WTC11 (cell line): ENCODE measurements around the gene CARMIL1.

Source experiments
- ARID4B ChIP-seq: sonication (generic); formaldehyde crosslinking; IDR thresholded peaks from 2 replicates; pipeline ENCODE4 v1.8.0; 2023; ENCODE audit warnings: missing genetic modification reagents, mild to moderate bottlenecking, borderline replicate concordance
- ATF6 ChIP-seq: sonication (generic); formaldehyde crosslinking; IDR thresholded peaks from 2 replicates; pipeline ENCODE4 v1.8.1; 2023; ENCODE audit warnings: mild to moderate bottlenecking, missing genetic modification reagents
- CTCF ChIP-seq: fragments of 200-600 bp; IDR thresholded peaks from 2 replicates; pipeline ENCODE4 v1.8.0; 2022; ENCODE audit warnings: antibody characterized with exemption
- MAX ChIP-seq: sonication (generic); formaldehyde crosslinking; IDR thresholded peaks from 2 replicates; pipeline ENCODE4 v1.8.0; 2022; ENCODE audit warnings: mild to moderate bottlenecking, missing genetic modification reagents
- NR1H2 ChIP-seq: sonication (generic); formaldehyde crosslinking; IDR thresholded peaks from 2 replicates; pipeline ENCODE4 v1.9.0; 2021; ENCODE audit warnings: mild to moderate bottlenecking, moderate library complexity, missing genetic modification reagents
- SP1 ChIP-seq: sonication (generic); formaldehyde crosslinking; conservative IDR thresholded peaks from 2 replicates; pipeline ENCODE4 v1.8.1; 2022; ENCODE audit warnings: missing genetic modification reagents
- TEAD4 ChIP-seq: sonication (generic); formaldehyde crosslinking; IDR thresholded peaks from 2 replicates; pipeline ENCODE4 v1.8.0; 2022; ENCODE audit warnings: mild to moderate bottlenecking, missing genetic modification reagents

- no peak for TF ChIP-seq ATF6 (CRISPR knock-in tag)
- no peak for TF ChIP-seq CTCF
- no peak for TF ChIP-seq NR1H2
- no peak for TF ChIP-seq MAX
- no peak for TF ChIP-seq SP1
- no peak for TF ChIP-seq ARID4B (CRISPR knock-in tag)
- no peak for TF ChIP-seq TEAD4
Measured at GRCh38 chr6:25290306-25291060, 11.3 kb downstream of the CARMIL1 start.
